Activated CD4-positive, alpha-beta T cell treated with anti-CD3 and anti-CD28 coated beads for 1 hour (primary cell): Measurements from ENCODE around the gene SEC24C.
"Not testable (repeated sequence)": the region's sequence is repeated elsewhere in the genome, so short reads cannot be mapped to it uniquely, and the experiment has no call there.

ENCODE experiments used
- DNase-seq: peaks from one replicate; pipeline ENCODE4 v3.0.0-alpha.2; 2020

SEC24C gene

GRCh38 chr10:73743905-73744663, at the start of gene SEC24C:
Gene SEC24C (plus strand): TSS chr10:73744372. CDS start chr10:73746833, 2,461 bp downstream.
- DNase-seq, result peak; percentile 93

- DNase-seq, result not testable (repeated sequence)
Measured at GRCh38 chr10:73695302-73695701, 48.9 kb upstream of the SEC24C start.

GRCh38 chr10:73697675-73698159, 46.5 kb upstream of the SEC24C start, which contains the start of gene AGAP5:
Gene AGAP5 (minus strand): TSS chr10:73698109. CDS start chr10:73697755, 354 bp downstream.
- DNase-seq, result not testable (repeated sequence)

- not testable (repeated sequence) for DNase-seq
Measured at GRCh38 chr10:73698819-73699218, 45.4 kb upstream of the SEC24C start.

GRCh38 chr10:73703924-73704323, 40.2 kb upstream of the SEC24C start:
- not testable (repeated sequence) for DNase-seq

- DNase-seq, result not testable (repeated sequence)
Measured at GRCh38 chr10:73705506-73706072, 38.6 kb upstream of the SEC24C start.

- DNase-seq, result not testable (repeated sequence)
Measured at GRCh38 chr10:73706488-73706887, 37.7 kb upstream of the SEC24C start.

- not testable (repeated sequence) for DNase-seq
Measured at GRCh38 chr10:73707628-73708027, 36.5 kb upstream of the SEC24C start.

GRCh38 chr10:73708122-73708521, 36.0 kb upstream of the SEC24C start:
- not testable (repeated sequence) for DNase-seq

GRCh38 chr10:73711683-73712082, 32.5 kb upstream of the SEC24C start:
- not testable (repeated sequence) for DNase-seq

- DNase-seq, result not testable (repeated sequence)
Measured at GRCh38 chr10:73713912-73714311, 30.3 kb upstream of the SEC24C start.

GRCh38 chr10:73714483-73714882, 29.7 kb upstream of the SEC24C start:
- DNase-seq, result not testable (repeated sequence)

- not testable (repeated sequence) for DNase-seq
Measured at GRCh38 chr10:73715179-73716156, 28.7 kb upstream of the SEC24C start.

GRCh38 chr10:73716251-73716650, 27.9 kb upstream of the SEC24C start:
- DNase-seq, result no peak

- no peak for DNase-seq
Measured at GRCh38 chr10:73717556-73717955, 26.6 kb upstream of the SEC24C start.

- DNase-seq, result not testable (repeated sequence)
Measured at GRCh38 chr10:73720561-73720960, 23.6 kb upstream of the SEC24C start.

GRCh38 chr10:73723516-73723915, 20.7 kb upstream of the SEC24C start:
- DNase-seq, result no peak

GRCh38 chr10:73729781-73730152, 14.4 kb upstream of the SEC24C start:
- not testable (repeated sequence) for DNase-seq

- peak; percentile 87 for DNase-seq
Measured at GRCh38 chr10:73730153-73730906, 13.8 kb upstream of the SEC24C start.

GRCh38 chr10:73731588-73732375, 12.4 kb upstream of the SEC24C start:
- no peak for DNase-seq

GRCh38 chr10:73732426-73732825, 11.7 kb upstream of the SEC24C start:
- DNase-seq, result no peak
